Fibroblast of peridontal ligament (primary cell): ENCODE results near the gene GRIK1.

Experiments
- DNase-seq: peaks from one replicate; pipeline ENCODE4 v3.0.0-alpha.2; 2010; ENCODE audit errors: extremely low read depth

The GRIK1 gene

DNA sequence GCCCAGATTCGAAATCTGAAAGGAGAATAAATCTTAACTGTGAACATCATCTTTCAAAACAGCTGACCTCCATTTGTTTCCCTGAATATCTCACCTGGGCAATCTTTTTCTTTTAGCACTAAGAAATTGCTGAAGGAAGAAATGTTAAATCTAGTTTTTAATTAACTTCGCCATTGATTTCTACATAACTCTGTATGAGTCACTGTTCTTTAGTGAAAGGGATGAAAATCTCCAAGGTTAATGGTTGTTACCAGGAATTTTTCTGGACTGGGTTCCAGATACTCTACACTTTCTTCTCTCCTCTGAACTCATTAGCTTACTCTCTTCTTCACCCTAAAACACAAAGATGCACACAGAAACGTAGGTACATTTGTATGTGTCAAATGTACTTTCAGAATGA lies 405.3 kb downstream of the GRIK1 start:
- DNase-seq, result no peak

DNA sequence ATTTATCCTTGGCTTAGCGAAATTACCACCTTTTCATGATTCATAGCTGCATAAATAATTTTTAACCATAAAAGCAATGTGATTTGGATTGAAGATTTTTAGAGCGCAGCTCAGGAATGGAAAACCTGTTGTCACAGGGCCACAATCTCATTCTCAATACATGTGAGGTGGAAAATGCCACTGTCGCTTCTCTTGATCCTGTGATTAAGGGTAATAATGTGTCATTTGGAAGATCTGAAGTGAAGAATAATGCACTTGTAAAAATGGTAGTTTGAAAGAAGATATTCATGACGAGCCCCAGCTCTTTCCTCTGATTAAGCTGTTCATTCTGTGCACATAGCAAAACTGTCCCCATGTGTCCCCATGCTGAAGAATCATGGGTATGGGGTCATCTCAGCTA lies 410.7 kb downstream of the GRIK1 start:
- DNase-seq, result no peak

DNA sequence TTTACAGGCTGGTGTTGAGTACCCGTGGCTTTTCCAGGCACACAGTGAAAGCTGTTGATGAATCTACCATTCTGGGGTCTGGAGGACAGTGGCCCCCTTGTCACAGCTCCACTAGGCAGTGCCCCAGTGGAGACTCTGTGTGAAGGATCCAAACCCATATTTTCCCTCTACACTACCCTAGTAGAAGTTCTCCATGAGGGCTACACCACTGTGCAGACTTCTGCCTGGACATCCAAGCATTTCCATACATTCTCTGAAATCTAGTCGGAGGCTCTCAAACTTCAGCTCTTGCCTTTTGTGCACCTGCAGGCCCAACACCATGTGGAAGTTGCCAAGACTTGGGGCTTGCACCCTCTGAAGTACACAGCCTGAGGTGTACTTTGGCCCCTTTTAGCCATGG lies 413.3 kb downstream of the GRIK1 start:
- no peak for DNase-seq

GRCh38 chr21:29524055-29524454 lies 415.7 kb downstream of the GRIK1 start:
- no peak for DNase-seq

- peak; percentile 82 for DNase-seq
Measured at GRCh38 chr21:29523646-29524045, 416.1 kb downstream of the GRIK1 start.

GRCh38 chr21:29521872-29522271 lies 417.9 kb downstream of the GRIK1 start:
- no peak for DNase-seq

DNA sequence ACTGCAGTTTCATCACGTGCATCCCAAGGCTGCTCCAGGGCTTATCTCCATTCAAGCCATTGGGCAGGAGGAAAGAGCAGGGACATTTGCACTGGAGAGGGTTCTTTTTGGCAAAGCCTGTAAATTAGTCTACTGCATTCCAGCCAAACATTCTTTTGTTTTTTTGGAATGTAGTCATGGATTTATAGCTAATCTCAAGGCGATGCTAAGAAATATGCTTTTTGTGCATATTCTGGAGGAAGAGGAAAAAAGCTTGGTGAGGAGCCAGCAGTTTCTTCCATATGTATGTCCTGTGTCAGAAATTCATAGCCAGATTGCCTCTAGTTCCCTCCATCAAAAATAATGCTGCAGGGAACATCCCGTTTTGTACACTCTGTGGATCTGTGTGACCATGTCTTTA lies 419.6 kb downstream of the GRIK1 start:
- DNase-seq, result no peak

DNA sequence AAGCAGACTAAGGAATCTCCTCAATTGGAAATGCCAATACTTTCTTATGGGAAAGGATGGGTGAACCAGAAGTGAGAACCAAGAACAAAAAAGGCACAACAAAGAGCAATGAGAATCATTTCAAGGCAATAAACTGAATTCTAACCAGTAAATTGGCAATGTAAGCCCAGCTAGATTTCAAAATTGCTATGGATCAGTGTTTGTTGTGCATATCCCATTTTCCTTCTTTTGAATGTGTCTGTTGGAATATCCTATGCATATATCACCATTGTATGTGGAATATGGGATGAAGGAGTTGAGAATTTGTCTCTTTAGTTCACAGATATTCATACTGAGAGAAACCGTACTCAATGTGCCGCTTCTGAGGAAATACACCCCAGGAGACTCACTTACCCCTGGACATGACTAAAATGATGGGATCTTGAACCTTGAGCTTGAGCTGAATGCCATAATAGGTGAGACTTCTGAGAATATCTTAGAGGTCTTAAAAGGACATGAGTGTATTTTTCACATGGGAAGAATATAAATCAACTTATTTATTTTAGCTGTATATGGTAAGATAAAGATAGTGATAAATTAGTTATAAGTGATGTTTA lies 425.0 kb downstream of the GRIK1 start:
- no peak for DNase-seq

DNA sequence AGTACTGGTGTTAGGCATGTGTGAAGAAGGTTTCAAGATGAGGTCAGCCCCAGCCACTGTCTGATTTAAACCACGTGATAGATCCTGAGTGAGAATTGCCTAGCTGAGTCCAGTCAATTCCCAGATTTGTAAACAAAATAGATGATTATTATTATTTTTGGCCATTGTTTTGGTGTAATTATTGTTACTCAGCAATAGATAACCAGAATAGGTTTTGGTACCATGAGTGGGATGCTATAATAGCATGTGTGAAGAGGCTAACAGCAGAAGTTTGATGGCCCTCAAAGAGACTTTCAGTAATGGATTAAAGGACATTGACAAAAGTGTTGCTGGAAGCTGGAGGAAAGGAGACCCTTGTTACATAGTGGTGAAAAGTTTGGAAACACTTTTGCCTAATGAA lies 426.3 kb downstream of the GRIK1 start:
- no peak for DNase-seq

GRCh38 chr21:29511096-29511495 lies 428.7 kb downstream of the GRIK1 start:
- no peak for DNase-seq

GRCh38 chr21:29509121-29509520 lies 430.7 kb downstream of the GRIK1 start:
- no peak for DNase-seq

- DNase-seq, result no peak
Measured at GRCh38 chr21:29508301-29508700, 431.5 kb downstream of the GRIK1 start.

DNA sequence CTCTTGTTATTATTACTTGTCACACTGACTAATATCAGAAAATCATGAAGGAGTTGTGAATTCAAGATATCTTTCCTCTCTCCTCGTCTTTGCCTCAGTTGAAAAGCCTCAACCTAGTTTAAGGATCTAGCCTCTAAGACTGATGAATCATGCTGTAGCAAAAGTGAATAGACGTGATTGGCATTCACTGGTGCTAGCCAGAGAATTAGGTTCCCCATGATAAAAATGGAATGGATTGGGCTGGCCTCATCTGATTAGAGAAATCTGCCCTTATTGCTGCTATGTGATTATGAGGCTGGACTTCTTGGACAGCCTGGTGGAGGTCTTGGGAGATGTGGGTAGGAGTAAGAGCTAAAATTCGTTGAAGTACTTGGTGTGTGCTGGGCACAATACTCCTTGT lies 432.8 kb downstream of the GRIK1 start:
- no peak for DNase-seq

GRCh38 chr21:29506214-29506613 lies 433.6 kb downstream of the GRIK1 start:
- no peak for DNase-seq

DNA sequence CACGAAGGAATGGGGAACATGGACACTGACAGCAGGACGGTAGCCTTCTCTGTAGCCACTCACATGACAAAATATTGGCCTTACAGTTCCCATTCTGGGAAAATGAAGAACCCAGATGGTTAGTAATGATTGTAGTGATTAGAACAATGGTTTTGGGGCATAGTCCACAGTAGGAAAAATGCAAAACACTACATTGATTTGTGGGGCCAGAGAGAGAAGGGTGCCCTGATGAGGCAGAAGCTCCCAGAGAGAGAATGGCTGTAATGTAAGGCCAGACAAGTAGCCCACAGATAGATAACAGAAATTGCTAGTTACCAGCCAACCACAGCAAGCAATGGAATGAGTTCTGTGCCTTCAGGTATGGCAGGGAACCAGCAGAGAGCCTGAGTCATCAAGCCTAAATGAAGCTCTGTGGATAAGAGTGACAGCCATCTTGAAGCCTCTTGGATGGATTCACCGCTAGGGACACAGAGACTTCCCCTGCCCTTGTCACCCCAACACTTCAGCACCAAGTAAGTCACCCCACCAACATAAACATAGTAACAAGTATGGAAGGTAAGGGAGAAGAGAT lies 435.0 kb downstream of the GRIK1 start:
- DNase-seq, result no peak

- no peak for DNase-seq
Measured at GRCh38 chr21:29501451-29501850, 438.3 kb downstream of the GRIK1 start.

DNA sequence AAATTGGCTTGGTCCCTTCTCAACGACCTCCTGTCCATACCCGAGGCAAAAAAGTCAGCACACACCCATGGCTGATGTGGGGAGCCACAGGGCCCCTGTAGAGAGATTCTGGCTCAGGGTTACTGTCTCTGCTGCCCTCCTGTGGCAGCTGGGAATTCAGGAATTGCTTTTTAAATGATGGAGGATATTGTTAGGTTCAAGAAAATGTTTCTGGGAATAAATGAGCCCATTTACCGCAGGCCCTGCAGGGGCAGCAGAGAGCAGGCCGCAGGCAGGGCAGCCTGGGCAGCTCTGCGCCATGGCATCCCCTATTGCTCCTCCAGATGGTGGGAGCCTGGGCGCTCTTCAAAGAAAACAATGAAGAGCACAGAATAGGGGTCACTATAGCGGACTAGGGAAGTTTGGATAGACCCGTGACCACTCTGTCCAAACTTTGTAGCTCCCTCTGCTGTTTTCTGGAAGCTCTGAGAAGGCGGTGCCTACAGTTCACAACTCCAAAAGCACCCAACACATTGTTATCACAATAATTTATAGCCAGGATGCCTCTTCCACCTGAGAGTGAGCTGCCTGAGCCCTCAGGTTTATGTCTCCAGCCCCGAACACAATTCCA lies 440.0 kb downstream of the GRIK1 start:
- DNase-seq, result peak; percentile 36

DNA sequence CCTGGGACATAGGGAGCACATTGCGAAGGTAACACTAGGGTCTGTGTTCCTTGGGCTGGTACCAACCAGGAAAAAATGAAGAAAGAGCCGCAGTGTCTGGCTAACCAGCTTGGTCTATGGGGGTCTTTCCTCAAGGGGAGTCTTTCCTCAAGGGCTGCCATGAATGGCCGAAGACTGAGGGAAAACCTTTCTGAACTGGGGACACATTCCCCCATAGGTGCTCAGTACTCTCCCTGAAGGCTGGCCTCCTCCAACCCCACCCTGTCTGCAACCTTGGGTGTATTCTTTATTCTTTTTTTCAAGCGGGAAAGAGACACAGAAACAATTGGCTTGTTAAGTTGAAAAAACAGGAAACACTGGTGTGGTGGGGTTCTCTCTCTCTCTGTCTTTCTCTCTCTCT lies 440.6 kb downstream of the GRIK1 start:
- no peak for DNase-seq

DNA sequence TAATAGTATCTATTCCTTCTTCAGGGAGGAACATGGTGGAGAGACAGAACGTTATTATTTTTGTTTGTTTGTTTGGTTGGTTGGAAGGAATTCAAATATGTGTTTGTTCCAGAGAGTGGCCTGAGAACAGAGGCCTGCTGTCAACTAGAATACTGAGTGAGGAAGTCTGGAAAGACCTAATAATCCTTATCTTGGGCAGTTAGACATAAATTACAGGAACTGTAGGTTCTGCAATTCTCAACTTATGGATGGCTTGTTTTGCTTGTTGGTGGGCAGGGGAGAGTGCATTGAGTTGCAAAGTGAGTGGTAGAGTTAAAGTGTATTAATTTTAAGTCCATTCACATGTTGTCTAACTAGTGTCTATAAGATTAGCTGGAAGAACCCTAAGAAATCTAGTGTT lies 443.5 kb downstream of the GRIK1 start:
- DNase-seq, result no peak

DNA sequence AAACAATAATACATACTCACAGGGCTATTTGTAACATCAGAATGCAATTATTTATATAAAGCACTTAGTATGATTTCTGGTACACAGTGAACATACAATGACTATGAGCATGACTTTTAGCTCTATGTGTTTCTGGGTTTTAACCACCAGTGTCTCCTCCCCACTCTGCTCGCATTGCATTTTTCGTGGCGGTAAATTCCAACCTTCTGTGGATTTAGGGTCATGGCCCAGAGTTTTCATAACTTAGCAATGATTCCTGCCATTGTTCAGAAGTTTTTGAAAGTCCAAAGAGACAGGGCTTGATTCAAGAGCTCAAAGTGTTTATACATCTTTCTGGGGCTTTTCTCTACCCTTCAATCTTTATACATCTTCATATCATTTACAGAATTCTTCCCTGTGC lies 449.8 kb downstream of the GRIK1 start:
- peak; percentile 35 for DNase-seq

DNA sequence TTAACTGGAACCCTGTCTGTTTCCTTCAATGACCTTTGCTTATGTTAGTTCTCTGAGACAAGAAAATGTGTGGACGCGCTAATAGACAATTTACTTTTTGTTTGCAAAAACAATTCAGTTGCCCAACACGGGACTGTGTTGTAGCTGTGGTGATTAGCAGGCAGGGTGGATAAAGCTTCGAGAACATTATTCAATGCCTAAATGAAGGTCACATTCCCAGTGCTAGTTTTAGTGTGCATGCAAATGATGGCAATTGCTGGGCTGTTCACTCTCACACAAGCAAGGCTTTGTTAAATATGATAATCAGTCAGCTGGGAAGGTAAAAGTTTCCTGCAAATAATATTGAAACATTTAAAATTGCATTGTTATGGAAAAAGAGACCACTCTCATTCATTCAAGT lies 452.6 kb downstream of the GRIK1 start:
- DNase-seq, result no peak
